GM21825 (cell line): Measurements from ENCODE around the gene COMMD2.

ENCODE experiments used
- ATAC-seq: cut with Tn5 transposase; IDR thresholded peaks from one replicate; pipeline ENCODE4 v1.9.1; 2021; ENCODE audit warnings: mild to moderate bottlenecking, moderate library complexity; ENCODE audit not compliant: unreplicated experiment

Gene COMMD2

DNA sequence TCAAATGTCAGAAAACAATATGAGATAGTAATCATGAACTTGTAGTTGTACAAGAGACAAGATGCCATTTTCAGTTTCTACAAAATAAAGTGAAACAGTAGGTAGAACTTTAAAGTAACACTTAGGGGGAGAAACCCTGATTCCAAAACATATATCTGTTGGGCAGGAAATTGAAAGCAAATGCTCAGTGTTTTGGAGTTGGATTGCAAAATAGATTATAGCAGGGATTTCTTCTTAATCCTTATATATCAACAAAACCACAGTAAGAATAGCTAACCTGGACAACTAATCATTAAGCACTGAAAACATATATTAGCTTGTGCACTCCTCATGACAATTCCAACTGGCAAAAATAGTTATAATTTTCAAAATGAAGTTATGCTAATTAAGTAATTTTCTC, 46.9 kb downstream of the COMMD2 start:
- no peak for ATAC-seq

DNA sequence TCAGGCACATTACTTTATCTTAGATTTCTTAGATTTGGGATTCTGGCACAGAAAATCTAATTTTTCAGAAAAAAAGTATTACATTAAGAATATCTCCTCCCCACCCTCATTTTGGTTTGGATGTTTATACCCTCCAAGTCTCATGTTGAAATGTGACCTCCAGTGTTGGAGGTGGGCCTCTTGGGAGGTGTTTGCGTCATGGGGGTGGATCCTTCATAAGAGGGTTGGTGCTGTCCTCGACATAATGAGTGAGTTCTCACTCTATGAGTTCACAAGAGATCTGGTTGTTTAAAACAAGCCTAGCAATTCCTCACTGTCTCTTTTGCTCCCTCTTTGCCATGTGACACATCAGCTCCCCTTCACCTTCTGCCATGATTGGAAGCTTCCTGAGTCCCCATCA, 48.8 kb downstream of the COMMD2 start:
- ATAC-seq = no peak

DNA sequence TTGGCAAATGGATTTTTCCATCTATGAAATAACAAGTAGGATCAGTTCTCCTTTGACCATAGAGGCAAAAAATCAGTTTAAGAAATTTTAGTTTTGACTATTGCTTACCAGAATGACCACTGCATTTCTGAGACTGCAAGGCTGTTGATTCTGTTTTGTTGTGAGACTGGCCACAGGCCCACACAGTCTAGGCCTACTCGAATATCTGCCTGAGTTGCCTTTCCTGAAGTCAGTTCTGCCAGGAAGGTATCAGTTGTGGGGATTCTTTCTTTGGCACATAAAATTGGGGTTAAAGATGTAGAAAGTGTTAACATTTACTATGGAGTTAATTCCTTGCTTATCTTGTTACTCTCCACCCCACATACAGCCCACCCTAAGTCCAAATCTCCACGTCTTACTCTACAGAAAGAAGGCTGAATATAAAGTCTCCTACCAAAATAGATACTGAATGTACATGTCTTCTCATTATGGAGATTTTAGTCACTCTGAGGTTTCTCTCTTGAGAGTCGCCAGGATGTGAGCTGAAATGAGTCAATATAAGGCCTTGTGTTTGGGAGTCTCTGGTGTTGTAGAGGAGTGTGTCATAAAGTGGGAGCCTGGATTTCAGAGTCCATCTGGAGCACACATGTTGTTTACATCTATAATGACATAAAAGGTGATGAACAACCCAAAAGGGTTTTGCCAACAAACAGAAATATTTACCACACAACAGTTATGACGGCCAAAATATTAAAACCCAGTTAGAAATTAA, 49.4 kb downstream of the COMMD2 start:
- no peak for ATAC-seq

DNA sequence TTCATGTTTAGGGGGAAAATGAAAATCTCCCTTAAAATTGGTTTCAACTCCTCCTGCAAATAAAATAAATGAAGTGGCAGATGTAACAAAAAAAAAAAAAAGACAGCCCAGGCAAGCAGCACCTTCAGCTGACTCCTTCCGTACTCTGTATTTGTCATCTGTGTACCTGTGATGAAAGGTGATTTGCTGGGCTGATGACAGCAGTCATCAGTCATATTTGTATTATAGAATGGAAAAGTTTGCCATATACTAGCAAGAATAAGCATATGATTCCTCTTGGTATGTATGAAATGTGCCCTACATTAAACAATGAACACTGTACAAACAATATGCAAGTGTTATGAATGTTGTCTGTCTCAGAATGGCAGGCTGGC, 50.3 kb downstream of the COMMD2 start:
- no peak for ATAC-seq

DNA sequence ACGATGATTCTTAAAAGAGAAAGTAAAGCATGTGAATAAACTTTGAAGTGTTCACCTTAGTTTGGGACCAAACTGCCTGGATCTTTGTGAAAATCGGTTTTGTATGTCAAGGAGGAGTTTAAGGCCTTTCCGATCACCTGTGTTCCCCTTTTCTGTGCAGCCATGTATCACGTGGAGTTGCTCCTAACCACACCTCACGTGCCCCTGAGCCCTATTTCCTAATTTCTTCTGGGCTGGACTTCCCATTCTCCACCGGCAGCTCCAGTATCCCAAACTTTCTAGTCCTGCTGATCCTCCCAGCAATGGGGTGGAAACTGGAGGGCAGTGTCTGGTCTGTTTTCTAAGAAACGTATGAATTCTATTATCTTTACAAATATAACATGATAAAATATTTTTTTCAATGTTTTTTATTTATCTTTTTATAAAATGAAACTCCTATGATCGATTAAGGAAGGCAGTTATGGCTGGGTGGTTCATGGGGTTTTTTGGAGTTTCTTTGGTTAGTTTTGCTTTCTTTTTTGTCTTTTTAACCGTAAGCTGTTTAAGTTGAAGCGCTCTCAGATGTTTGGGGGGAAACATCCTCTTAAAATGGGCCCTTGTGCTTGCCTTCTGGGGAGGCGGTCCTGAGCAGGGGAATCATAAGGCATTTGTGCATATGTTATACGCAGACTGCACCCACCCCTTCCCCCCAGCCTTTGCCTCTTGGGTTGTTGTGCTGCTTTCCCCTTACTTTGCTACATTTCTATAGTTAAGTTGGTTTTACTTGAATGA, 50.9 kb downstream of the COMMD2 start:
- ATAC-seq = no peak
